ENCODE data around the gene OPTC.
"Not testable (repeated sequence)": the region's sequence is repeated elsewhere in the genome, so short reads cannot be mapped to it uniquely, and the experiment has no call there.

OPTC gene

GRCh38 chr1:203493901-203494300 is at the start of gene OPTC:
Gene OPTC (plus strand): TSS chr1:203494153. CDS start chr1:203496006, 1,853 bp downstream.
- DNase-seq: no peak

GRCh38 chr1:203444171-203444576 is 49.8 kb upstream of the OPTC start:
- no peak for DNase-seq

- no peak for DNase-seq
These were observed 46.8 kb upstream of the OPTC start for GRCh38 chr1:203447151-203447550.

- not testable (repeated sequence) for DNase-seq
These were observed 46.4 kb upstream of the OPTC start for GRCh38 chr1:203447598-203447997.

GRCh38 chr1:203448521-203449061 is 45.4 kb upstream of the OPTC start:
- no peak for DNase-seq

GRCh38 chr1:203450001-203450400 is 44.0 kb upstream of the OPTC start:
- no peak for DNase-seq

- no peak for DNase-seq
These were observed 43.3 kb upstream of the OPTC start for GRCh38 chr1:203450479-203451149.

- no peak for DNase-seq
These were observed 41.8 kb upstream of the OPTC start for GRCh38 chr1:203451836-203452784.

- DNase-seq: no peak
These were observed 40.9 kb upstream of the OPTC start for GRCh38 chr1:203453016-203453415.

- DNase-seq: no peak
These were observed 40.3 kb upstream of the OPTC start for GRCh38 chr1:203453616-203454015.

- no peak for DNase-seq
These were observed 38.9 kb upstream of the OPTC start for GRCh38 chr1:203454986-203455471.

- no peak for DNase-seq
These were observed 38.2 kb upstream of the OPTC start for GRCh38 chr1:203455706-203456105.

- DNase-seq: no peak
These were observed 37.4 kb upstream of the OPTC start for GRCh38 chr1:203456577-203456976.

- DNase-seq: no peak
These were observed 35.9 kb upstream of the OPTC start for GRCh38 chr1:203458078-203458477.

GRCh38 chr1:203459671-203460201 is 34.2 kb upstream of the OPTC start:
- no peak for DNase-seq

GRCh38 chr1:203461717-203462116 is 32.2 kb upstream of the OPTC start:
- DNase-seq: no peak

GRCh38 chr1:203462143-203462542 is 31.8 kb upstream of the OPTC start:
- DNase-seq: no peak

- no peak for DNase-seq
These were observed 31.1 kb upstream of the OPTC start for GRCh38 chr1:203462878-203463277.

- DNase-seq: no peak
These were observed 30.4 kb upstream of the OPTC start for GRCh38 chr1:203463469-203464062.

- DNase-seq: no peak
These were observed 29.7 kb upstream of the OPTC start for GRCh38 chr1:203464226-203464625.

- DNase-seq: no peak
These were observed 29.2 kb upstream of the OPTC start for GRCh38 chr1:203464743-203465142.

GRCh38 chr1:203465146-203465798 is 28.7 kb upstream of the OPTC start:
- DNase-seq: no peak

Measured in activated naive CD4-positive, alpha-beta T cell (primary cell).